ENCODE measurements around the gene TMEM225B.
"Not testable (repeated sequence)": the region's sequence is repeated elsewhere in the genome, so short reads cannot be mapped to it uniquely, and the experiment has no call there.

TMEM225B gene

DNA sequence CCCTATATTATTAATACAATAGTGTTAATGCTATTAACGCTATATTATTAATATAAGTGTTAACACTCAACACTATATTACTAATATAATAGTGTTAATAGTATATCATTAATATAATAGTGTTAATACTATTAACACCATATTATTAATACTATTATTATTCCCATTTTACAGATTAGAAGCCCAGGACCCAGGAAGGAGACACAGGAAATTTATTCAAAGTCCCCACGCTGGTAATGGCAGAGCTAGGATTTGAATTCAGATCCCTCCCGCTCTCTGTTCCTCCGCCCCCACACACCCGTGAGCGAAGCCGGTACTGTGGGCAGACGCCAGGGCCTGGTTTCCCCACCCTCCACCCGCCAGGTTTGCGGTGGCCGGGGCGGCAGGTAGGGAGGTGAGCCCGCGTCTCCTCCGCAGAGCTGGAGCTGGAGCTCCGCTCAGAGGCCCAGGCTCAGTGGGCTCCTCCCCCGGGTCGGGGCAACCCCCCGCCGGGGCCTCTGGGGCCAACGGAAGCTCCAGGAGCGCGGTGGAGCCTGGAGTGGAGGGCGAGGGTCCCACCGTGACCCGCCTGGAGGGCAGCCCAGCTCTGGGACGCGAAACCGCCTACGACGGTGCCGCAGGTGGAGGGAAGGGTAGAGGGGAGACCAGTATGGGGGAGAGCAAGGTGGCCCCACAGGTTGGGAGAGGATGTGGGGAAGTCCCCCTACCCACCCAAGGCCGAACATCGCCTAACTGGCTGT, at the start of gene TMEM225B:
TSS of gene TMEM225B (plus strand) at position 506 of the 740 bp plus-strand sequence. CDS start 6,122 bp downstream, outside the sequence.
- no peak for DNase-seq

DNA sequence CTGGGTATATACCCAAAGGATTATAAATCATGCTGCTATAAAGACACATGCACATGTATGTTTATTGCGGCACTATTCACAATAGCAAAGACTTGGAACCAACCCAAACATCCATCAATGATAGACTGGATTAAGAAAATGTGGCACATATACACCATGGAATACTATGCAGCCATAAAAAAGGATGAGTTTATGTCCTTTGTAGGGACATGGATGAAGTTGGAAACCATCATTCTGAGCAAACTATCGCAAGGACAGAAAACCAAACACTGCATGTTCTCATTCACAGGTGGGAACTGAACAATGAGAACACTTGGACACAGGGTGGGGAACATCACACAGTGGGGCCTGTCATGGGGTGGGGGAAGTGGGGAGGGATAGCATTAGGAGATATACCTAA, 48.5 kb upstream of the TMEM225B start:
- DNase-seq: not testable (repeated sequence)

- DNase-seq: no peak
Observed at GRCh38 chr7:99551334-99551733, 46.7 kb upstream of the TMEM225B start.

DNA sequence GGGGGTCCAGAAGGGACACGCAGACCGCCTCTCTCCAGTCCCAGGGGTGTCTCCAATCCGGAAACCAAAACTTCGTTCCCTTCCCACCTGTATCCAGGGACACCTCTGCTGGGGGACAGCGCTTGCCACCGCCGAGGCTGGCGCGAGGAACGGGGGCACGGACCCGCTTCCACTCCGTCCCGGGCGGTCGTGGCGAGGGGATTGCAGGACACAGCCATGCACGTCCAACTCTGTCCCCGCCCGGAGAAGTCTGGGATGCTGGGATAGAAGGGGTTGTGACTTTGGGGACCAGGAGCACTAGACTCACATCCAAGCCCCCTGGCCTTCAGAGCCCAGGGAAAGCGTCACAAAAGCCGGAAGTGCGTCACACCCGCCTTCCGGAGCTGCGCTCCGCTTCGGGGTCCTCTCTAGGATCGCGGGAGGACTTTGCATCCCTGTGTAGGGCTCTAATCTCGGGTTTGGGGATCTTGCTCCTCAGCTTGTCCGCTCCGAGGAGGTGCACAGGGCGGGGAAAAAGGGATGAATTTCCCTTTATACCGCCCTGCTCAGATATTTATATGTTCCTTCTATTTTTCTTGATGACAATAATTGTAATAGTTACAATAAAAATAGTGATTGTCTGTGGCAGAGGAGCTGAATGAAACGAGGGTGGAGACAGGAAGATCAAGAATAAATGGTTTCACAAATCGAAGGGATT, 46.2 kb upstream of the TMEM225B start, which contains the start of gene FAM200A:
TSS of gene FAM200A (minus strand) at position 348 of the 697 bp plus-strand sequence. CDS start 3,707 bp downstream, outside the sequence.
- DNase-seq: peak; percentile 85

- no peak for DNase-seq
Observed at GRCh38 chr7:99553039-99553438, 45.0 kb upstream of the TMEM225B start.

DNA sequence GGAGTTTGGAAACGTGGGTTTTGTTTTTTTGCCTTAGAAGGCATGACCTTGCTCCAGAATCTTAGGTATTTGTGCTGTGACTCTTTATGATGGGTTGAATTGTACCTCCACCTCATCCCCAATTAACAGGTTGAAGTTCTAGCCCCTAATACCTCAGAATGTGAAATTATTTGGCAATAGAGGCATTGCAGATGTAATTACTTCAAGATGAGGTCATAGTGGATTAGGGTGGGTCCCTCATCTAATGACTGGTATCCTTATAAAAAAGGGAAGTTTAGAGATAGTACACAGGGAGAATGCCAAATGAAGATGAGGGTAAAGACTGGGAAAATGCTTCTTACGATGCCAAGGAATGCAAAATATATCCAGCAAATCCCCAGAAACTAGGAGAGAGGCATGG, 43.1 kb upstream of the TMEM225B start:
- no peak for DNase-seq

DNA sequence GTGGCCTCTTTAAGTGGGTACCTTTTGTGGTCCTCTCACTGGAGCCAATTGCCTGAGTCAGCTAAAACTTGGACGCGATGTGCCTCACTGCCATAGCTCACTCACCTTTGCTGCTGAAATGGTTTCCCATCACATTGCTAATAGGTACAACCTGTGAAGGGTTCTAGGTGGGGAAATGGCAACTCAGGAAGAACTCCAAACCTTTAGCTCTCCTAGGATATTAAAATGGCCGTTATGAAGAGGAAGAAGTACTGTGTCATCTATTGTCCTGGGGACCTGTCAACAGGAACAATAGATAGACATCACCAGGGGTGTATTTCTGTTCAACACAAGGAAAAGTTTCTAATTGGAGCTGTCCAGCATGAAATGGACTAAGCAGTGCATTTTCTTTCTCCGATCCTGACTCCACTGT, 40.9 kb upstream of the TMEM225B start:
- DNase-seq: no peak

GRCh38 chr7:99557940-99558305, 40.1 kb upstream of the TMEM225B start:
- no peak for DNase-seq

GRCh38 chr7:99558306-99559174, 39.5 kb upstream of the TMEM225B start, which contains the start of gene ZNF655:
TSS of gene ZNF655 (plus strand) at chr7:99558642. CDS start at chr7:99560560, 1,918 bp downstream.
- peak; percentile 89 for DNase-seq

GRCh38 chr7:99559175-99559915, 38.7 kb upstream of the TMEM225B start:
- DNase-seq: no peak

GRCh38 chr7:99560834-99561736, 37.0 kb upstream of the TMEM225B start:
- DNase-seq: no peak

DNA sequence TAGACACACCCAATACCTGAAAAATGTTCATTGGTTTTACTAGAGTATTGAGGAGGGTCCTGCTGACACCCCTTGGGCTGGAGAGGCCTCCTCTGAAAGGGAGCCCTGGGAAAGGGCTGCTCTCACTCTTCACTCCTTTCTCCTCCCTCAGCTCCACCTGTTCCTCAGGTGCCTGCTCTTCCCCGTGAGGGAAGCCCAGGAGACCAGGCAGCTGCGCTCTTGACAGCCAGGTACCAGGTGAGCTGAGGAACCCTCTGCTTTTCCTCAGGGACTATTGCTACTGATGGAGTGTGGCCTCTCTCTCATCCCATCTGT, 36.4 kb upstream of the TMEM225B start:
- DNase-seq: no peak

- DNase-seq: no peak
Observed at GRCh38 chr7:99562114-99562784, 35.8 kb upstream of the TMEM225B start.

GRCh38 chr7:99562832-99563231, 35.2 kb upstream of the TMEM225B start:
- peak; percentile 48 for DNase-seq

DNA sequence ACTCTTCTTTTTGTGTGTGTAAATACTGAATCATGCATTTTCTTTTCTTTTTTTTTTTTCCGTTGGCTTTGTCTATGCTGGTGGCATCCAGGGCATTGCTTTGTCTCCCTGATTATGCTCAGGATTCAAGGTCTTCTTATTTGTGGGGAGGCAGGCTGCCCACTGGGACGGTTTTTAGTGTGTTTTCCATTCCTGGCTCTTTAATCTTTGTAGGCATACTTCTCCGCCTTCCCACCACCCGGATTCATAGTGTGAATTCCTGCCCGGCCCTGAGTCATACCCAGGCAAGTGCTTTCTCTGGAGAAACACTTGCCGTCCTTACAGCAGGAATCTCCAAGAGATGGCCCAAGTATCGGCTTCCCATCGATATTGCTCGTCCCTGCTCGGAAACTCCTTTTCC, 34.4 kb upstream of the TMEM225B start:
- no peak for DNase-seq

DNA sequence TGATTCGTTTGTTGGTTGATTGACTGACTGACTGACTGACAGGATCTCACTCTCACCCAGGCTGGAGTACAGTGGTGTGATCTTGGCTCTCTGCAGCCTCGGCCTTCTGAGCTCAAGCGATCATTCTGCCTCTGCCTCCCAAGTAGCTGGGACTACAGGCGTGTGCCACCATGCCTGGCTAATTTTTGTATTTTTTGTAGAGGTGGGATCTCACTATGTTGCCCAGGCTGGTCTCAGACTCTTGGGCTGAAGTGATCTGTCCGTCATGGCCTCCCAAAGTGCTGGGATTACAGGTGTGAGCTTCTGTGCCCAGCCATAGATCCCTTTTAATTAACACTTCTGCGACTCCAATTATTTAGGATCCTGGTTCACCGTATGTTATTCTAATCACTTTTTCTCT, 29.3 kb upstream of the TMEM225B start:
- not testable (repeated sequence) for DNase-seq

DNA sequence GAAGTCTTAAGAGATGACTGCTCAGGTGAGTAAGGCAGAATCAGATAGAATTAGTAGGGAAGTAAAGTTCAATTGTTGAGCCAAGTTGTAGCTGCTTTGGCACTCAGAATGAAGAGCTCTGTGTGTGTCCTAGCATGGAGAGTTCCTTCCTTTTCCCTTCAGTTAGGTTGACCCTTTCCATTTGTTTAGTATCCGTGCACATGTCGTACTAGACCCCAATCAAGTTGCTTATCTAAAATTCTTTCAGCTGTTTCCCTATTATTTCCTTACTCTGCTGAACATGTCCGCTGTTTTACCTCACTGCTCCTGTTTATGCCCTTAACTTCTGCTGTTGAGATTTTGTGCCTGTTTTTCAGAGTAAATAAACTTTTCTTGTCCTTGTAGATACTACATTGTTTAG, 26.3 kb upstream of the TMEM225B start:
- no peak for DNase-seq

DNA sequence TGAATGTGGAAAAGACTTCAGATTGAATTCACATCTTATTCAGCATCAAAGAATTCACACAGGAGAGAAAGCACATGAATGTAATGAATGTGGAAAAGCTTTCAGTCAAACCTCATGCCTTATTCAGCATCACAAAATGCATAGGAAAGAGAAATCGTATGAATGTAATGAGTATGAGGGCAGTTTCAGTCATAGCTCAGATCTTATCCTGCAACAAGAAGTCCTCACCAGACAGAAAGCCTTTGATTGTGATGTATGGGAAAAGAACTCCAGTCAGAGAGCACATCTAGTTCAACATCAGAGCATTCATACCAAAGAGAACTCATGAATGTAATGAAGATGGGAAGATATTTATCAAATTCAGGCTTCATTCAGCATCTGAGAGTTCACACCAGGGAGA, 24.8 kb upstream of the TMEM225B start:
- DNase-seq: no peak

- no peak for DNase-seq
Observed at GRCh38 chr7:99576251-99576650, 21.8 kb upstream of the TMEM225B start.

DNA sequence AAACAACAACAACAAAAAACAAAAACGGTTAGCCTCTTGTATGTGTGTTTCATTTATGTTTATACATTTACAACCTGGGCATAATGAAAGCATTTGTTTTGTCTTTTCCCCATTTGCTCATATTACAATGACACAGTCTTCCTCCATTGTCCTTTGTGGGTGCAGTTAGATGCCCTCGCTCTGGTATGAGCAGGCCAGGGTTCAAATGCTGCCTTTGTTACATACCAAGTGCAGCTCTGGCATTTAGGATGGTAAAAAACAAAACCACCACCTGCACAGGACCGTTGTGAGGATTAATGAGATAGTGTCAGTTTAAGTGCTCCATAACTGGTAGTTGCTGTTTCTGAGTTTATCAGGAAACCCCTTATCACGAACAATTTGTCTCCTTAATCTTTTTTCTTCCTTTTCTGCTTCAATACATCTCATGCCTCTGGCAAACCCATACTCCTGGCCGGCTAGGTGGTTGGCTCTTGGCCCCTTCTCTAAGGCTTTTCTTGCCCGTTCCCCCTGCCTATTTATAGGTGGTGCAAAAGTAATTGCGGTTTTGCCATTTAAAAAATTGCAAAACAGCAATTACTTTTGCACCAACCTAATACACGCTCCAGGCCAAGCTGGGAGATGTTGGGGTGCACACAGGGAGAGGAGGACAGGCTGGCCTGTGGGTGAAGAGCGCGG, 18.6 kb upstream of the TMEM225B start:
- DNase-seq: no peak
